ENCODE results near the gene MZB1.

The MZB1 gene

DNA sequence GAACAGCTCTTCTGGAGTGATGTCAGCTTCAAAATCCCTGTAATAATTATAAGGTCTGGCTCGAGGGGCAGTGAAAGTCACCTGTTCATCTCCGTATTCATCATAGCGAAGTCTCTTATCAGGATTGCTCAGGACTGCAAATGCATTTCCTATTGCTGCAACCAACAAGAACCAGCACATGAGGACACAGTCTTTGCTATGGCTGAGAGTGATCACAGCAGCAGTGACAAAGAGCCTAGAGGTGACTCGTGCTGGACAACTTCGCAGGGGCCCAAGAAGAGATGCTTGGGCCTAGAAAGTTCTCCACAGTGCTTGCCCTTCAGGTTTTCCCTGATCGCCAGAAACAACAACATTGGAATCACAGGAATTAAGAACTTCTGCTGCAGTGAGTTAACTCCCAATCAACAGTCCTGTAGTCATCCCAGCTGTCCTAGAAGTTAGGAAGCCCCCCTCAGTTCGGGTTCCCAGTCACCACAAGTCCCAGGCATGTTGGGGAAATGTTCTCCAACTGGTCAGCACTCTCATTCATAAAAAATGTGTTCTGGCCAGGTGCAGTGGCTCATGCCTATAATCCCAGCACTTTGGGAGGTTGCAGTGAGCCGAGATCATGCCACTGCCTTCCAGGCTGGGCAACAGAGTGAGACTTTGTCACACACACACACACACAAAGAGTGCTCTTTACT is 36.6 kb upstream of the MZB1 start:
- no peak for DNase-seq (ENCODE audit: insufficient read length, low spot score)
- TF ChIP-seq, protein P1, sequence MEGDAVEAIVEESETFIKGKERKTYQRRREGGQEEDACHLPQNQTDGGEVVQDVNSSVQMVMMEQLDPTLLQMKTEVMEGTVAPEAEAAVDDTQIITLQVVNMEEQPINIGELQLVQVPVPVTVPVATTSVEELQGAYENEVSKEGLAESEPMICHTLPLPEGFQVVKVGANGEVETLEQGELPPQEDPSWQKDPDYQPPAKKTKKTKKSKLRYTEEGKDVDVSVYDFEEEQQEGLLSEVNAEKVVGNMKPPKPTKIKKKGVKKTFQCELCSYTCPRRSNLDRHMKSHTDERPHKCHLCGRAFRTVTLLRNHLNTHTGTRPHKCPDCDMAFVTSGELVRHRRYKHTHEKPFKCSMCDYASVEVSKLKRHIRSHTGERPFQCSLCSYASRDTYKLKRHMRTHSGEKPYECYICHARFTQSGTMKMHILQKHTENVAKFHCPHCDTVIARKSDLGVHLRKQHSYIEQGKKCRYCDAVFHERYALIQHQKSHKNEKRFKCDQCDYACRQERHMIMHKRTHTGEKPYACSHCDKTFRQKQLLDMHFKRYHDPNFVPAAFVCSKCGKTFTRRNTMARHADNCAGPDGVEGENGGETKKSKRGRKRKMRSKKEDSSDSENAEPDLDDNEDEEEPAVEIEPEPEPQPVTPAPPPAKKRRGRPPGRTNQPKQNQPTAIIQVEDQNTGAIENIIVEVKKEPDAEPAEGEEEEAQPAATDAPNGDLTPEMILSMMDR (IDR thresholded peaks at IDR 0.05; ENCODE audit: insufficient read depth, missing control alignments), result no peak
- FAIRE-seq, result no peak

DNA sequence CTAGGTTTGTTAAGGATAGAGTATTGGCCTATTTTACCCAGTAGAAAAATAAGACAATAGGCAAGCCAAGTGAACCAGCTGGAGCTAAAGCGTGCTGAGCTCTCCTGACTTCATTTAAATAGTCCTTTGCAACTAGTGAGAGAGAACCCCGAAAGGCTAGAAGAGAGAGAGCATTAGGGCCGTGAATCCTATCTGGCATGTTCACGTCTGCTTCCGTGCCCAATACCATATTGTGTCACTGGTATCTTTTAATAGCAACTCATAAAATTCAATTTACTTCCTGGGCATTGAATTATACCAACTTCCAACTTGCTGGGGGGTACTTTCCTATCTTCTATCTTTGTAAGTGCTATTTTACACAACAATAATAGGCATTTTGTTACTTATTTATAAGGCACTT is 35.8 kb upstream of the MZB1 start:
- TF ChIP-seq, protein P1 (IDR thresholded peaks at IDR 0.05; ENCODE audit: insufficient read depth, missing control alignments), result no peak
- DNase-seq (ENCODE audit: insufficient read length, low spot score) (no peak), FAIRE-seq (no peak)

DNA sequence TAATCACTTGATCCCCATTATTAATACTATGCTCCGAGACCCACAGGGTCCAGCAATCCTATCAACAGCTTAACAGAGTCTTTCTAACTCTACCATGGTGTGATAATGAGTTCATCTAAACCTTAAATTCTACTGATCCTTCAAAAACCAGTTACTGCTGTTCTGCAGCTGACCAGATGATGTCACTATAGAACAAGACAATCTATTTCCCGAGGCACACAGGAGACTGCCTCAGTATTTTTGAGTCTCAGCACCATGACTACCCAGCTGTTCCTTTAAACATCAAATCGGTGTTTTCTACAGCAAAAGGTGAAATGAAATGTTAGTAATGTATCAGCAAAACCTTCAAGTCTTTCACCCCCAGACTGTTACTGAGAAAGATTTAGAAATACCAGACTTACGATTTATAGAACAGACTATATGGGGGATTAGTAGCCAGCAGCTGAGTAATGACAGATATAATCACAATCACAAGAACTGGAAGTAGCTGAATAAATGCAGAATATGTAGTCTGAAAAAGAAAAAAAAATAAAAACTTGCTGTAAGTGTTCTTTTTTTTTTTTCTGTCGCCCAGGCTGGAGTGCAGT is 32.7 kb upstream of the MZB1 start:
- FAIRE-seq (peak; percentile 58), DNase-seq (ENCODE audit: insufficient read length, low spot score) (peak; percentile 76)
- TF ChIP-seq, protein P1 (IDR thresholded peaks at IDR 0.05; ENCODE audit: insufficient read depth, missing control alignments), result peak; percentile 99

DNA sequence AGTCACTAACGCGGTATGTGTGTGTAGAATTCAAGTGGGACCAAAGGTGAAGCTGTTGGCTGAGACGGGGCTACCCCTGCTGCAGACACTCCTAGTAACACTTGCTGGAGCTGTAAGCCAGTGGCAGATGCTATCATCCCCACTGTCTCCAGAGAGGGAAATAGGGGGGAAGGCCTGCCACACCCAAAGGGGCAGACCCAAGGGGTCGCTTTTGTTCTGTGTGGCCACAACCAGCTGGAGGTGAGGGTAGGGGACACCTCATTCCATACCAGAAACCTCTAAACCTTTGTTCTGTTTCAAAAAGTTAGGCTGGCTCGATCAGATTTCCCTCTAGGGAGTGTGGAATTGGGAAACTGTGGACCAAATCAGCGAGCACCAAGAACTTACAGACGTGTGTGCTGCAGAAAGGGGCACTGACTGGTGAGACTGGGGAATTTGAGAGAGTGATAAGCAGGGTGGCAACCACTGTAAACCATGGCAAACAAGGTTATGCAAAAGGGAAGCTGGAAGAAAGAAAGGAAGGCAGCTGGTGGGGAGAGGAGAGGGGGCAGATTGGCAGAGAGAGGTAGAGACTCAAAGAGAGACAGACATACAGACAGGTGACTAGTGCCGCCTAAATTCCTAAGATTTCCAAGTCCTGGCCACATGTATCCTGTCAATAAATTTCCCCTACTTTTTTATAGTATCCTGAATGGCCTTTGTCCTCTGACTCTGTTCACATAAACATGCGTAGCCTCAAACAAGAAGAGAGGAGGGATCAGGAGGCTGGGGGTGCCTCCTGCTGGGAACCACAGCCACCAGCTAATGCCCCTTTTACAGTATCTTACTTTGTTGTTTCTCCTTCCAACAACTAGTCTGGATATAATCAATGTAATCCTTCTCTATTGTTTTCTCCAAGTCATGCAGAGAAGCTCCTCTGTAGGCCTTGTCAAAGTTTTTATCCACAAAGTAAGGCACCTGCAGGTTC is 29.8 kb upstream of the MZB1 start:
- FAIRE-seq (no peak), DNase-seq (ENCODE audit: insufficient read length, low spot score) (no peak)
- TF ChIP-seq, protein P1 (IDR thresholded peaks at IDR 0.05; ENCODE audit: insufficient read depth, missing control alignments), result no peak

DNA sequence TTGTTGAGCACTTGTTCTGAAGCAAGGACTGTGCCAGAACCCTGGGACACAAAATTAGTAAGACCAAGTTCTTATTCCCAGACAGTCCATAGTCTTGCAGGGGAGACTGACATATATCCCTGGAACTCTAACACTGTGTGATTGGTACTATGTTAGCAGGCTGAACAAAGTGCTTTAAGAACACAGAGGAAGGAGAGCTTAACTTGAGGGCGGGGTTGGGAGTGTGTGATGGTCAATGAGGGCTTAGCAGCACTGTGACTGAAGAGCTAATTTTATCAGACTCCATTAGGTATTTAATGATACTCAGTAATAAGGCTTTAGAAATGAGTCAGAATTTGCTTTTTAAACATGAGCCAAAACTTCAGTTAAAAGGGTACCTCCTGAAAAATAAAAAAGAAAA is 29.1 kb upstream of the MZB1 start:
- TF ChIP-seq, protein P1 (IDR thresholded peaks at IDR 0.05; ENCODE audit: insufficient read depth, missing control alignments), result no peak
- no peak for FAIRE-seq

DNA sequence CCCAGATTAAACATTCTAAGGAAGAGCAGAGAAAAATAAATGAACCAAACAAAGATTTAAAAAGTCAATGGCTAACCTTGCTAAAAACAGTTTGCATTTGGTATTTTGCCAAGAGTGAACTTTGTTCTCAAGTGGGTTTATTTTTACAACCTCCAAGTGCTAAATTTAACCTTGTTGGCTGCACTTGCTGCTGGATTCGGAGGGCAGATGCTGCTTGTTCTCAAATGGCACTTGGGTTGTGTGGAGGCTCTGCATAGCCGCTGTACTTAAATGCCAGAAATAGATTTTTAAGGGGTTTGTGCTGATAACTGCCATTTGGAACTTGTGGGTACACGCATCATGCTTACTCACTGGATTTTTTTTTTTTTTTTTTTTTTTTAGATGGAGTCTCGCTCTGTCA is 27.5 kb upstream of the MZB1 start:
- DNase-seq (ENCODE audit: insufficient read length, low spot score) (no peak), FAIRE-seq (no peak)
- TF ChIP-seq, protein P1 (IDR thresholded peaks at IDR 0.05; ENCODE audit: insufficient read depth, missing control alignments), result no peak

More for the DNA sequence above, 29.1 kb upstream of the MZB1 start:
- DNase-seq (ENCODE audit: insufficient read length, low spot score), result no peak

Measured in D721Med (cell line).